Naive thymus-derived CD4-positive, alpha-beta T cell (primary cell): Measurements from ENCODE around the gene FAM118B. TPM values are rescaled to one million over a fixed set of nuclear protein-coding genes. Genes with fewer than 3 reads are reported as not detected.

ENCODE experiments used
- ATAC-seq: fragments of 150-1000 bp; cut with Tn5 transposase; 2 replicates; pipeline ENCODE4 v1.10.0; 2021; ENCODE audit warnings: mild to moderate bottlenecking, moderate library complexity
- CTCF ChIA-PET: fragments of 350-600 bp; sonication (Branson Sonifier 250); formaldehyde crosslinking; loops from one replicate; lab custom pipeline; 2021; ENCODE audit warnings: antibody characterized with exemption; lab: Charles Lee
- POLR2A ChIA-PET: fragments of 350-600 bp; sonication (Branson Sonifier 250); formaldehyde crosslinking; loops from one replicate; lab custom pipeline; 2021; ENCODE audit warnings: antibody characterized with exemption, inconsistent platforms; lab: Charles Lee
- DNase-seq, 9 donors: peaks; one replicate each; pipeline versions ENCODE4 v3.0.0 to v3.0.0-alpha.2; 2020 to 2022; ENCODE audit warnings: mixed read lengths in 1 of 9
- H3K27ac ChIP-seq: one replicate; pipeline ENCODE4 v1.7.0; 2013; ENCODE audit warnings: mild to moderate bottlenecking, low read depth, low read length, moderate library complexity
- H3K27me3 ChIP-seq, 2 donors: one replicate each; pipeline ENCODE4 v1.7.0; 2013; ENCODE audit warnings: low read length in 2 of 2, mild to moderate bottlenecking in 2 of 2, moderate library complexity in 2 of 2; ENCODE audit not compliant: control insufficient read depth in 2 of 2, insufficient read depth in 2 of 2
- H3K36me3 ChIP-seq, 3 experiments: 1 replicate in 2 of 3; 2 replicates in 1 of 3; pipeline ENCODE4 v1.7.0; 2013; ENCODE audit warnings: low read length in 3 of 3, mild to moderate bottlenecking in 3 of 3, moderate library complexity in 1 of 3; ENCODE audit not compliant: insufficient read depth in 3 of 3, control insufficient read depth in 2 of 3
- H3K4me1 ChIP-seq, 2 donors: one replicate each; pipeline ENCODE4 v1.7.0; 2013; ENCODE audit warnings: low read length in 2 of 2, mild to moderate bottlenecking in 2 of 2, moderate library complexity in 1 of 2; ENCODE audit not compliant: control insufficient read depth in 2 of 2, insufficient read depth in 2 of 2
- H3K4me3 ChIP-seq: 2 replicates; pipeline ENCODE4 v1.7.0; 2013; ENCODE audit warnings: mild to moderate bottlenecking, low read length
- H3K9me3 ChIP-seq, 3 experiments: 1 replicate in 2 of 3; 2 replicates in 1 of 3; pipeline ENCODE4 v1.7.0; 2013; ENCODE audit warnings: low read length in 3 of 3; ENCODE audit not compliant: control insufficient read depth in 2 of 3
- H3K27ac Mint-ChIP-seq, 9 donors: one replicate each; pipeline ENCODE4 v1.8.0; 2020 to 2022; ENCODE audit warnings: mixed read lengths in 9 of 9, mild to moderate bottlenecking in 8 of 9, moderate library complexity in 5 of 9, inconsistent platforms in 2 of 9
- H3K27me3 Mint-ChIP-seq, 5 donors: one replicate each; pipeline ENCODE4 v1.8.0; 2021 to 2022; ENCODE audit warnings: mixed read lengths in 5 of 5, mild to moderate bottlenecking in 1 of 5
- H3K36me3 Mint-ChIP-seq, 5 donors: one replicate each; pipeline ENCODE4 v1.8.0; 2020 to 2022; ENCODE audit warnings: mixed read lengths in 5 of 5, mild to moderate bottlenecking in 3 of 5, inconsistent platforms in 1 of 5
- H3K4me1 Mint-ChIP-seq, 7 donors: one replicate each; pipeline ENCODE4 v1.8.0; 2020 to 2022; ENCODE audit warnings: mixed read lengths in 7 of 7, mild to moderate bottlenecking in 3 of 7, inconsistent platforms in 1 of 7
- H3K4me3 Mint-ChIP-seq, 10 donors: one replicate each; pipeline ENCODE4 v1.8.0; 2020 to 2022; ENCODE audit warnings: mild to moderate bottlenecking in 10 of 10, mixed read lengths in 10 of 10, moderate library complexity in 6 of 10, inconsistent platforms in 2 of 10
- H3K9me3 Mint-ChIP-seq, 11 donors: one replicate each; pipeline ENCODE4 v1.8.0; 2020 to 2022; ENCODE audit warnings: mixed read lengths in 11 of 11, mild to moderate bottlenecking in 4 of 11, inconsistent platforms in 1 of 11, moderate library complexity in 1 of 11
- intact Hi-C, 2 donors: fragments of 100-400 bp; cut with micrococcal nuclease; formaldehyde crosslinking; loops; one replicate each; pipeline ENCODE4 v1.15.1; 2023
- polyA plus RNA-seq, 2 donors: library from polyadenylated mRNA; unstranded; fragments of 300-500 nt; fragmentation: Illumina TruSeq; gene quantifications; one replicate each; pipeline ENCODE4 v1.2.3, GENCODE V29; 2021
- total RNA-seq, 6 experiments: library from RNA in 5 of 6; stranded (reverse) in 5 of 6; gene quantifications; 1 replicate in 5 of 6; 2 replicates in 1 of 6; pipeline ENCODE4 v1.2.3 and lab custom pipeline; 2021 to 2026

Gene FAM118B
- total and polyA plus RNA-seq, 7 experiments from 2014 or later, result 4.0 to 14.7 (median 10.8) TPM

DNA sequence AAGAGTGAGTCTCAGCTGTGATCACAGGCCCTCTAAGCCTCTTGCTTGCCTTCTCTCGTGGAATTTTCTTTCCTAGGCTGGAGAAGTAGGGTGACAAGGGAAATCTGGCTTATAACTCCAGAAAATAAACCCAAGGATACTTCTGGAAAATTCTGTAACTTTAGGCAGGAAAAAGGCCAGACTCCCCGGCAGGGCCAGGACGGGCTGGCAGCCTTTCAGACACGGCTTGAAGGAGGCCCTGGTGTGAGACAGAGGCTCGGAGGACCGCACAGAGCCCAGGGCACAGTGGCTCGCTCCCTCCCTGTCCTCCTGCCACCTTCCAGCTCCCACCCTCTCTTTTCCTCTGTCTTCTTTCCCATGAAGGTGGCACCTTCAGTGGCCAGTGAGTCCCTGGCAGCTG lies 19.2 kb upstream of the FAM118B start:
- peaks cover 0 to 5% (median under 1%) of the 10 kb centered on the region in 7 donors for H3K4me1 Mint-ChIP-seq
- CTCF ChIA-PET, result interaction anchor here (1.9 to 2.4 kb wide), 2 partner anchors 250 to 268 kb away, joined by 4 to 30 read pairs; no protein-coding TSS in a partner anchor

DNA sequence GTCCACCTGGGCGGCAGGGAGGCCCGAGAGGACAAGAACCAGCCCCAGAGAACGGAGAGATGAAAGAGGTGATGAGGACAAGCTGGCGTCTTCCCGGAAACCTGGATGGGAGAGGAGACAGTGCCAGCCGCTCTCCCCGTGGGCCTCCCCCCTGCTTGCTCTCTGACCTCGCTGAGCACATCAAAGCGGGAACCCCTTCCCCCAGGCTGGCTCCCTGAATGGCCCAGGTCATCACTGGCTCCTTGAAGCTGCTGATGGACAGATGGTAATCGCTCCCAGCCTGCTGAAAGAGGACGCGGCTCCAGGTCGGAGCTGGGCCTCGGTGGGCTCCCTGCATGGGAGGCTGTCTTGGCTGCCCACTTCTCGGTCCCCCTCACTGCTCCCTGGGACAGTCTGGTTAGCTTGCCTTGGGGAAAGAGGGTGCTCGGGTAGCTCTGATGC lies 18.5 kb upstream of the FAM118B start:
- DNase-seq (no peak), ATAC-seq (no peak)
- no peaks in the 10 kb centered on the region for H3K27me3 ChIP-seq
- Mint-ChIP-seq H3K9me3 (peaks cover 0 to 13% (median 0%) of the 10 kb centered on the region in 11 donors), H3K27me3 (no peaks in the 10 kb centered on the region), H3K36me3 (peaks cover 17 to 47% (median 28%) of the 10 kb centered on the region in 5 donors), H3K27ac (no peak overlapping the region), H3K4me3 (no peak overlapping the region), H3K4me1 (peaks cover 0 to 5% (median 0%) of the 10 kb centered on the region in 7 donors)
- H3K36me3 ChIP-seq, result peaks cover 0 to 70% (median 11%) of the 10 kb centered on the region in 3 experiments
- no peak overlapping the region for H3K27ac ChIP-seq
- intact Hi-C loops, result no loop called here
- POLR2A ChIA-PET, result no interaction called here
- CTCF ChIA-PET, result interaction anchor here (0.6 to 2.8 kb wide), 12 partner anchors 9 to 272 kb away, joined by 3 to 30 read pairs (median 6); partner anchors contain the start of genes FAM118B and RPUSD4
- no peak overlapping the region for H3K4me3 ChIP-seq
- peaks cover 0 to 9% (median 0%) of the 10 kb centered on the region in 3 experiments for H3K9me3 ChIP-seq
- H3K4me1 ChIP-seq, result no peaks in the 10 kb centered on the region

More for the DNA sequence above, 19.2 kb upstream of the FAM118B start:
- Histone ChIP-seq H3K27me3 (no peaks in the 10 kb centered on the region), H3K36me3 (peaks cover 0 to 63% (median 7%) of the 10 kb centered on the region in 3 experiments), H3K27ac (no peak overlapping the region), H3K4me3 (no peak overlapping the region), H3K9me3 (peaks cover 0 to 2% (median 0%) of the 10 kb centered on the region in 3 experiments), H3K4me1 (no peaks in the 10 kb centered on the region)
- no peak for DNase-seq
- H3K9me3 Mint-ChIP-seq, result peaks cover 0 to 6% (median 0%) of the 10 kb centered on the region in 11 donors
- H3K36me3 Mint-ChIP-seq, result peaks cover 11 to 40% (median 21%) of the 10 kb centered on the region in 5 donors
- intact Hi-C loops, result no loop called here
- H3K27me3 Mint-ChIP-seq, result no peaks in the 10 kb centered on the region
- POLR2A ChIA-PET, result no interaction called here
- ATAC-seq, result no peak
- H3K4me3 Mint-ChIP-seq, result no peak overlapping the region
- H3K27ac Mint-ChIP-seq, result no peak overlapping the region

DNA sequence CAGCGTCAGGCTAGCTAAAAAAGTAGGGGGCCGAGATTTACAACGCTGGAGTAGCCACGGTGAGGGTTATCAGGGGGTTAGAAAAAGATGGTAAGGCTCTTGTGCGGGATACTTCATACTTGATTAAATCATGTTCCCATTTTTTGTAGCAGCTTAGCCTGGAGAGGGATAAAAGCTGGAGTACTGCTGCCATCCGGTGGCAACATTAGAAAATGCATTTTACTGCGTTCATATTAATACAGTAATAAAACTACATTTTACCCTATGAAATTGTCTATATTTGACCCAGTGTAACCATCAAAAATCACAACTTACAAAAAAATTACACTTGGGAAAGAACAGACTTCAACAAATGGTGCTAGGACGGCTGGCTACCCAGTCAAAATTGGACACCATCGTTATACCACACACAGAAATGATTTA lies 17.4 kb upstream of the FAM118B start:
- CTCF ChIA-PET, result interaction anchor here (0.9 to 2.8 kb wide), 13 partner anchors 10 to 277 kb away, joined by 3 to 30 read pairs (median 5); partner anchors contain the start of genes FAM118B and RPUSD4
- H3K9me3 Mint-ChIP-seq, result peaks cover 0 to 15% (median 0%) of the 10 kb centered on the region in 11 donors
- DNase-seq (peak in 5 of 9 donors; percentile 22 to 43 (median 29)), ATAC-seq (no peak)
- no peak overlapping the region for H3K27ac ChIP-seq
- H3K27ac Mint-ChIP-seq, result peak overlapping the region in 1 of 9 donors; percentile 52
- H3K27me3 Mint-ChIP-seq, result no peaks in the 10 kb centered on the region
- POLR2A ChIA-PET, result no interaction called here
- H3K4me1 Mint-ChIP-seq, result peaks cover 0 to 2% (median 0%) of the 10 kb centered on the region in 7 donors
- intact Hi-C loops, result loop anchor here (1.0 to 2.0 kb wide), 3 partner anchors 17 to 271 kb away; partner anchors contain the start of genes FAM118B (in 1 of the 2) and RPUSD4 (in 1 of the 2)
- H3K4me3 Mint-ChIP-seq, result no peak overlapping the region
- peaks cover 20 to 51% (median 33%) of the 10 kb centered on the region in 5 donors for H3K36me3 Mint-ChIP-seq
- no peak overlapping the region for H3K4me3 ChIP-seq
- H3K4me1 ChIP-seq, result no peaks in the 10 kb centered on the region
- peaks cover 0 to 72% (median 17%) of the 10 kb centered on the region in 3 experiments for H3K36me3 ChIP-seq
- peaks cover 0 to 10% (median 0%) of the 10 kb centered on the region in 3 experiments for H3K9me3 ChIP-seq
- H3K27me3 ChIP-seq, result no peaks in the 10 kb centered on the region

DNA sequence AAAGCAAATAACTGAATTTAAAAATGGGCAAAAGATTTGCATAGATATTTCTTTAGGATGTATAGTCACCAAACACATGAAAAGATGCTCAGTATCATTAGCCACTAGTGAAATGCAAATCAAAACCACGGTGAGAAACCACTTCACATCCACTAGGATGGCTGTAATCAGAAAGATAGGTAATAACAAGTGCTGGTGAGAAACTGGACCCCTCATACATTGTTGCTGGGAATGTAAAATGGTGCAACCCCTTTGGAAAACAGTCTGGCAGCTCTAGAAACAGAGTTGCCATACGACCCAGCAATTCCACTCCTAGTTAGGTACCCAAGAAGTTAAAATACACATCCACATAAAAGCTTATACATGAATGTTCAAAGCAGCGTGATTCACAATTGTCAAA lies 16.5 kb upstream of the FAM118B start:
- Histone ChIP-seq H3K9me3 (peaks cover 0 to 10% (median 0%) of the 10 kb centered on the region in 3 experiments), H3K27ac (no peak overlapping the region), H3K27me3 (no peaks in the 10 kb centered on the region), H3K4me1 (no peaks in the 10 kb centered on the region), H3K36me3 (peaks cover 0 to 73% (median 17%) of the 10 kb centered on the region in 3 experiments), H3K4me3 (no peak overlapping the region)
- CTCF ChIA-PET, result interaction anchor here (0.6 to 2.8 kb wide), 4 partner anchors 246 to 278 kb away, joined by 3 to 30 read pairs (median 4); no protein-coding TSS in a partner anchor
- peaks cover 20 to 59% (median 38%) of the 10 kb centered on the region in 5 donors for H3K36me3 Mint-ChIP-seq
- H3K4me1 Mint-ChIP-seq, result peaks cover 0 to 2% (median 0%) of the 10 kb centered on the region in 7 donors
- intact Hi-C loops, result loop anchor here in 1 of 2 donors (2.0 kb wide), 1 partner anchor 16 kb away; the partner anchor contains the start of genes FAM118B and RPUSD4
- POLR2A ChIA-PET, result no interaction called here
- no peaks in the 10 kb centered on the region for H3K27me3 Mint-ChIP-seq
- no peak overlapping the region for H3K27ac Mint-ChIP-seq
- DNase-seq (no peak), ATAC-seq (no peak)
- no peak overlapping the region for H3K4me3 Mint-ChIP-seq
- H3K9me3 Mint-ChIP-seq, result peaks cover 0 to 15% (median 0%) of the 10 kb centered on the region in 11 donors

DNA sequence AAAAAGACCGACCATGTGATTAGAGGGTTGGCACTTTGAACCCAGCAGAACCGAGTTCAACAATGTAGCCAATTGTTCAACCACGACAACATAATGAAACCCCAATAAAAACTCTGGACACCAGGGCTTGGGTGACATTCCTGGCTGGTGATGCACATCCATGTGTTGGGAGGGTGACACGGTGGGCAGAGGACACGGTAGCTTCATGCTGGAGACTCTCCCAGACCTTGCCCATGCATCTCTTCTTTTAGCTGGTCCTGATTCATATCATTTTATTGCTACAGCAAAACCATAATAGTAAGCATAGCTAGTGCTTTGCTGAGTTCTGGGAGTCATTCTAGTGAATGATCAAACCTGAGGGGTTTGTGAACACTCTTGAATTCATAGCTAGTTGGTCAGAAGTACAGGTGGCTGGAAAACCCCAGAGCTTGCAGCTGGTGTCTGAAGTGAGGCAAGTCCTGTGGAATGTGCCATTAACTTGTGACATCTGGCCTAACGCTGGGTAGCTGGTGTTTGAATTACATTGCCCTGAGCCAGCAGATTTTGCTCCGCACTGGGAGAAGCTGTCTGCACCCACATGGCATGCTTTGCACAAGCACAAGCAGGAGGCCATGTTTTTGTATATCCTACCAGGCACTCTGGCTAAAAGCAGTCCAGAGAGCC lies 14.2 kb upstream of the FAM118B start:
- intact Hi-C loops, result no loop called here
- no peak overlapping the region for H3K27ac ChIP-seq
- H3K27me3 ChIP-seq, result no peaks in the 10 kb centered on the region
- peaks cover 0 to 10% (median 0%) of the 10 kb centered on the region in 3 experiments for H3K9me3 ChIP-seq
- ChIA-PET CTCF (interaction anchor here (0.7 to 0.9 kb wide), 3 partner anchors 255 to 275 kb away, joined by 3 read pairs; no protein-coding TSS in a partner anchor), POLR2A (no interaction called here)
- DNase-seq, result no peak
- H3K4me3 ChIP-seq, result no peak overlapping the region
- H3K4me3 Mint-ChIP-seq, result no peak overlapping the region
- H3K27ac Mint-ChIP-seq, result no peak overlapping the region
- no peak for ATAC-seq
- peaks cover 0 to 3% (median 0%) of the 10 kb centered on the region in 7 donors for H3K4me1 Mint-ChIP-seq
- no peaks in the 10 kb centered on the region for H3K27me3 Mint-ChIP-seq
- no peaks in the 10 kb centered on the region for H3K4me1 ChIP-seq
- H3K36me3 Mint-ChIP-seq, result peaks cover 29 to 67% (median 47%) of the 10 kb centered on the region in 5 donors
- peaks cover 0 to 77% (median 14%) of the 10 kb centered on the region in 3 experiments for H3K36me3 ChIP-seq
- peaks cover 0 to 15% (median 0%) of the 10 kb centered on the region in 11 donors for H3K9me3 Mint-ChIP-seq

DNA sequence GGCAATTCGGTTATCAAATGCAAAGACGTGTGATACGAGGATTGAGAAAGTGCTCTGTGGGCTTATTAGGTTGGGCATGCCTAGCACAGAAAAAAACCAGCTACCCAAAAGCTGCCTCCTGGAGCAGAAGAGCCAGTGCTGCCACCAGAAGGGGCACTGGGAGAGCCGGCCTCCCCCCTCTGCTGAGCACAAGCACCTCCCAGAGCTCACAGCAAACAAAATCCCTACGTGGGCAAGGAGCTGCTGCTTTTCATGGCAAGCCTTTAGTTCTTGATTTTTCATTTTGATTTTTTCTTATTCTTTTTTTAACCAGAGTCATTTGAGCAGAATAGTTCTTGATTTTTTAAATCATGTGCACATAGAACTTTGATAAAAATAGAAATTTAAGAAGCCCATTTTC lies 12.9 kb upstream of the FAM118B start:
- intact Hi-C loops, result no loop called here
- Histone ChIP-seq H3K4me3 (no peak overlapping the region), H3K27ac (no peak overlapping the region), H3K27me3 (no peaks in the 10 kb centered on the region), H3K36me3 (peaks cover 9 to 80% (median 25%) of the 10 kb centered on the region in 3 experiments), H3K9me3 (peaks cover 0 to 10% (median 0%) of the 10 kb centered on the region in 3 experiments), H3K4me1 (no peaks in the 10 kb centered on the region)
- Mint-ChIP-seq H3K27me3 (no peaks in the 10 kb centered on the region), H3K36me3 (peaks cover 33 to 78% (median 52%) of the 10 kb centered on the region in 5 donors), H3K4me3 (no peak overlapping the region), H3K4me1 (peaks cover 0 to 3% (median 0%) of the 10 kb centered on the region in 7 donors), H3K9me3 (peaks cover 0 to 15% (median 0%) of the 10 kb centered on the region in 11 donors), H3K27ac (no peak overlapping the region)
- no peak for DNase-seq
- POLR2A ChIA-PET, result no interaction called here
- ATAC-seq, result no peak
- CTCF ChIA-PET, result no interaction called here
